ENCODE results near the gene NUB1. TPM values are rescaled to one million over a fixed set of nuclear protein-coding genes. Genes with fewer than 3 reads are reported as not detected.

The NUB1 gene
- polyA plus RNA-seq, 1 experiment, result 44.5 TPM

DNA sequence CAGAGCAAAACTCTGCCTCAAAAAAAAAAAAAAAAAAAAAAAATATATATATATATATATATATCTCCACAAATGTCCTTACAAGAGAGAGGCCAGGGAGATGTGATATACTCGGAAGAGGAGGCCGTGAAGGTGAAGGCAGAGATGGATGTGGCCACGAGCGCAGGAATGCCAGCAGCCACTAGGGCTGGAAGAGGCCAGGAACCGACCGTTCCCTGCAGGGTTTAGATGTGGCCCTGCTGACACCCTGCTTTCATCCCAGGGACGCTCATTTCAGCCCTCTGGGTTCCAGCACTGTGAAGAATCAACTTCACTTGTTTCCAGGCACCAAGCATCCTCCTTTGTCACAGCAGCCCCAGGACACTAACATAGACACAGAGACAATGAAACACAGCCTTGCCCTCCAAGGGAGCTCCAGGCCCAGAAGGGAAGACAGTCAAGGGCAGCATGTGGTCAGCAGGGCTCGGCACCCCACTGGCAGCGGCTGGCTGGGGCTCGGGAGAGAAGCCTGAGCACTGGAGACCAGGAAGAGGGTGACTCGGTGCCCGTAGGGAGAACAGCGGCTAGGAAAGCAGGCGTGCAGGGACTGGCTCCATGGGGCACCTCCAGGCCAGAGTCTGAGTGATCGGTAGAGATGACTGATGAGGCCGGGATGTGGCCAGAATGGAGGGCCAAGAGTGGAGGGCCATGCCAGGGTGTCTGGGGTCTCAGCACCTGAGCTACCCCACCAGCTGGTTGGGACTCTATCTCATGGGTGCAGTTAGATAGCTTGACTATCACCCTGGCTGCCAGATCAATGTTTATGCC is 60.6 kb downstream of the NUB1 start:
- H3K36me3 ChIP-seq (ENCODE audit: control insufficient read depth, insufficient read depth, low read length), result no peaks in the 10 kb centered on the region
- CTCF ChIA-PET, result no interaction called here
- no peak overlapping the region for H3K4me3 ChIP-seq (ENCODE audit: low read depth, low read length)
- peaks cover 8% of the 10 kb centered on the region for H3K27me3 ChIP-seq (ENCODE audit: control insufficient read depth, insufficient read depth, low read length)
- no peak for TF ChIP-seq CTCF (IDR thresholded peaks at IDR 0.05; ENCODE audit: insufficient read depth, low read depth, low read length)
- DNase-seq (ENCODE audit: low read depth), result no peak
- POLR2A ChIA-PET, result no interaction called here

DNA sequence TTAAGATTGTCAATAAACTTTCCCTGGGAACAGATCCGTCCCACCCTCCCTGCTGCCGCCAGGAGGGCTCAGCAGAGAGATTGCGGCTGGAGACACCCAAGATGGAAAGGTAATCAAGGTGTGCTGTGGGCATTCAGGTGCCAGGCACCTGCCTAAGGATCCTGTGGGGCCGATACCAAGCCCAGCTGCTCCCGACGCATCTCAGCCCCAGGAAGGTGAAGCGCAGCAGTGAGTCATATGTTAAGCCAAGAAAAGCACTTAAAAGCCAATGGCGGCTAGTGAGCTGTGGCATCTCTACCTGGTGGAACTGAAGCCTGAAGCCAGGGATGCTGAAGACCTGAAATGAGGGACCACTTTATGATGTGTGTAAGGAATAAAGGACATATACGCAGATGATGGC is 62.2 kb downstream of the NUB1 start:
- peaks cover 11% of the 10 kb centered on the region for H3K27me3 ChIP-seq (ENCODE audit: control insufficient read depth, insufficient read depth, low read length)
- POLR2A ChIA-PET, result no interaction called here
- CTCF ChIA-PET, result interaction anchor here (1.3 kb wide), 1 partner anchor 12 kb away, joined by 4 read pairs; no protein-coding TSS in a partner anchor
- no peaks in the 10 kb centered on the region for H3K36me3 ChIP-seq (ENCODE audit: control insufficient read depth, insufficient read depth, low read length)
- DNase-seq (ENCODE audit: low read depth), result no peak
- no peak for TF ChIP-seq CTCF (IDR thresholded peaks at IDR 0.05; ENCODE audit: insufficient read depth, low read depth, low read length)
- H3K4me3 ChIP-seq (ENCODE audit: low read depth, low read length), result no peak overlapping the region

GRCh38 chr7:151404216-151405011 is 62.8 kb downstream of the NUB1 start:
- Histone ChIP-seq H3K27me3 (ENCODE audit: control insufficient read depth, insufficient read depth, low read length) (peaks cover 17% of the 10 kb centered on the region), H3K36me3 (ENCODE audit: control insufficient read depth, insufficient read depth, low read length) (no peaks in the 10 kb centered on the region), H3K4me3 (ENCODE audit: low read depth, low read length) (no peak overlapping the region)
- ChIA-PET POLR2A (no interaction called here), CTCF (interaction anchor here (1.3 kb wide), 1 partner anchor 11 kb away, joined by 4 read pairs; no protein-coding TSS in a partner anchor)
- no peak for DNase-seq (ENCODE audit: low read depth)
- no peak for TF ChIP-seq CTCF (IDR thresholded peaks at IDR 0.05; ENCODE audit: insufficient read depth, low read depth, low read length)

DNA sequence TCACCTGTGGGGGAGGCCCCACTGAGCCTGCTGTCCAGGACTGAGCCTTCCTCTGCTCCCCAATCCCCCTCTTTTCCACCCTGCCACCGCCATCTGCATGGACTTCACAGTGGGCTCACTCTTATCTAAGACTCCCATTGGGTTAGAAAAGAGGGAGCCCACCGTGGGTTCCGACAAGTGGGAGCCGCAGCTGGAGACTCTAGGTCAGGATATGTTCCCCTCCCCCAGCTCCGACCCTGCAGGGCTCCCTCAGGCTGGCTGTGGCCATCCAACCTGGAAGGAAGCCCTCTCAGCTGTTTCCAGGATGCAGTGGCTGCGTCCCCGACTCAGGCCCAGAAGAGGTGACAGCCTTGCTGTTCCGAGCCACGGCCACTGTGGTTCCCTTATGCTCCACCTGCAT is 63.4 kb downstream of the NUB1 start:
- ChIA-PET POLR2A (no interaction called here), CTCF (no interaction called here)
- TF ChIP-seq CTCF (IDR thresholded peaks at IDR 0.05; ENCODE audit: insufficient read depth, low read depth, low read length), result no peak
- peaks cover 15% of the 10 kb centered on the region for H3K27me3 ChIP-seq (ENCODE audit: control insufficient read depth, insufficient read depth, low read length)
- H3K4me3 ChIP-seq (ENCODE audit: low read depth, low read length), result no peak overlapping the region
- DNase-seq (ENCODE audit: low read depth), result no peak
- H3K36me3 ChIP-seq (ENCODE audit: control insufficient read depth, insufficient read depth, low read length), result no peaks in the 10 kb centered on the region

GRCh38 chr7:151405588-151405987 is 64.0 kb downstream of the NUB1 start:
- TF ChIP-seq CTCF (IDR thresholded peaks at IDR 0.05; ENCODE audit: insufficient read depth, low read depth, low read length), result no peak
- H3K4me3 ChIP-seq (ENCODE audit: low read depth, low read length), result no peak overlapping the region
- no peak for DNase-seq (ENCODE audit: low read depth)

More at GRCh38 chr7:151405588-151405987, 64.0 kb downstream of the NUB1 start:
- CTCF ChIA-PET, result no interaction called here
- Histone ChIP-seq H3K36me3 (ENCODE audit: control insufficient read depth, insufficient read depth, low read length) (no peaks in the 10 kb centered on the region), H3K27me3 (ENCODE audit: control insufficient read depth, insufficient read depth, low read length) (peaks cover 18% of the 10 kb centered on the region)
- POLR2A ChIA-PET, result no interaction called here
